H1 (cell line): Measurements from ENCODE around the gene SUB1. TPM values are rescaled to one million over a fixed set of nuclear protein-coding genes. Genes with fewer than 3 reads are reported as not detected.

Source experiments
- CTCF ChIA-PET: fragments of 300-600 bp; sonication (Branson Sonifier 250); formaldehyde crosslinking; loops from one replicate; lab custom pipeline; 2021; ENCODE audit not compliant: partially characterized antibody; lab: Charles Lee
- POLR2A ChIA-PET: fragments of 300-600 bp; sonication (Branson Sonifier 250); formaldehyde crosslinking; loops from one replicate; lab custom pipeline; 2021; ENCODE audit warnings: inconsistent platforms; ENCODE audit not compliant: partially characterized antibody; lab: Charles Lee
- DNase-seq, 2 experiments: peaks; one replicate each; pipeline versions ENCODE4 v3.0.0 to v3.0.0-alpha.2; 2010 to 2022; ENCODE audit warnings: low spot score in 2 of 2, low read depth in 1 of 2, mixed read lengths in 1 of 2
- FAIRE-seq: peaks from 2 replicates; lab custom pipeline; 2011; peaks lifted over from hg19 to GRCh38; lab: Jason Lieb, UNC
- H2AFZ ChIP-seq: 2 replicates; pipeline ENCODE4 v1.8.1; 2012; ENCODE audit warnings: low read length, inconsistent platforms
- H2AK5ac ChIP-seq: 2 replicates; pipeline ENCODE4 v1.6.1; 2013; ENCODE audit warnings: low read depth, low read length
- H2BK120ac ChIP-seq: replicated peaks from 2 replicates; pipeline ENCODE3; 2013; ENCODE audit warnings: low read depth, low read length, inconsistent platforms
- H2BK12ac ChIP-seq: 2 replicates; pipeline ENCODE4 v1.6.1; 2013; ENCODE audit warnings: low read depth, low read length
- H2BK15ac ChIP-seq: 2 replicates; pipeline ENCODE4 v1.6.1; 2013; ENCODE audit warnings: low read length
- H2BK20ac ChIP-seq: 2 replicates; pipeline ENCODE4 v1.6.1; 2013; ENCODE audit warnings: low read length
- H2BK5ac ChIP-seq: 2 replicates; pipeline ENCODE4 v1.6.1; 2013; ENCODE audit warnings: low read depth, low read length
- H3K14ac ChIP-seq: 2 replicates; pipeline ENCODE4 v1.6.1; 2013; ENCODE audit warnings: inconsistent platforms; ENCODE audit not compliant: insufficient read length
- H3K18ac ChIP-seq: 2 replicates; pipeline ENCODE4 v1.6.1; 2013; ENCODE audit warnings: low read length; ENCODE audit errors: extremely low read depth
- H3K23ac ChIP-seq: 2 replicates; pipeline ENCODE4 v1.6.1; 2013; ENCODE audit warnings: inconsistent platforms; ENCODE audit not compliant: insufficient read length
- H3K23me2 ChIP-seq: 2 replicates; pipeline ENCODE4 v1.6.1; 2013; ENCODE audit warnings: low read depth, low read length
- H3K27ac ChIP-seq: 2 replicates; pipeline ENCODE4 v1.6.1; 2011; ENCODE audit warnings: low read depth, low read length, inconsistent platforms
- H3K27me3 ChIP-seq, 4 experiments: replicated peaks in 1 of 4; 1 replicate in 1 of 4; 2 replicates in 3 of 4; pipeline versions ENCODE4 v1.6.1 to v1.8.1; 2011 to 2013; ENCODE audit warnings: low read length in 3 of 4, mild to moderate bottlenecking in 3 of 4, inconsistent platforms in 2 of 4, mixed read lengths in 2 of 4, moderate library complexity in 1 of 4; ENCODE audit not compliant: control insufficient read depth in 3 of 4, insufficient read depth in 3 of 4; ENCODE audit errors: extremely low read depth in 1 of 4
- H3K36me3 ChIP-seq, 4 experiments: 2 replicates each; pipeline versions ENCODE4 v1.6.1 to v1.8.1; 2011 to 2013; ENCODE audit warnings: mild to moderate bottlenecking in 4 of 4, low read length in 3 of 4, moderate library complexity in 2 of 4, control low read depth in 1 of 4, inconsistent platforms in 1 of 4; ENCODE audit not compliant: insufficient read depth in 4 of 4, control insufficient read depth in 2 of 4
- H3K4ac ChIP-seq: replicated peaks from 2 replicates; pipeline ENCODE3; 2013; ENCODE audit warnings: low read length, low read depth, mixed read lengths, inconsistent platforms; ENCODE audit not compliant: insufficient read length
- H3K4me1 ChIP-seq, 4 experiments: replicated peaks in 1 of 4; 1 replicate in 1 of 4; 2 replicates in 3 of 4; pipeline versions ENCODE4 v1.6.1 to v1.8.1; 2011 to 2013; ENCODE audit warnings: low read length in 3 of 4, inconsistent platforms in 2 of 4, mixed read lengths in 1 of 4; ENCODE audit not compliant: insufficient read depth in 4 of 4, control insufficient read depth in 3 of 4
- H3K4me2 ChIP-seq, 2 experiments: 2 replicates each; pipeline versions ENCODE4 v1.6.1 to v1.8.1; 2011 to 2013; ENCODE audit warnings: low read depth in 2 of 2, low read length in 2 of 2, control low read depth in 1 of 2, inconsistent platforms in 1 of 2, mild to moderate bottlenecking in 1 of 2; ENCODE audit not compliant: insufficient read depth in 1 of 2
- H3K4me3 ChIP-seq, 4 experiments: fragments of 200-600, 300-600 bp in 1 of 4; sonication (generic), shearing (Covaris generic), sonication (Bioruptor Twin) in 1 of 4; 2 replicates each; pipeline versions ENCODE4 v1.5.1 to v1.8.1; 2011 to 2016; ENCODE audit warnings: low read length in 4 of 4, low read depth in 3 of 4, control low read depth in 2 of 4, inconsistent platforms in 2 of 4, mild to moderate bottlenecking in 2 of 4, mixed read lengths in 1 of 4, moderate library complexity in 1 of 4; ENCODE audit not compliant: insufficient read depth in 2 of 4; ENCODE audit errors: extremely low read depth in 1 of 4
- H3K56ac ChIP-seq: replicated peaks from 2 replicates; pipeline ENCODE3; 2013; ENCODE audit warnings: low read depth, mild to moderate bottlenecking, mixed read lengths, low read length, inconsistent platforms; ENCODE audit not compliant: insufficient read length
- H3K79me1 ChIP-seq: 2 replicates; pipeline ENCODE4 v1.6.1; 2013; ENCODE audit warnings: low read depth, low read length, control low read depth
- H3K79me2 ChIP-seq, 2 experiments: 2 replicates each; pipeline versions ENCODE4 v1.6.1 to v1.8.1; 2012 to 2013; ENCODE audit warnings: low read length in 2 of 2, mild to moderate bottlenecking in 2 of 2, inconsistent platforms in 1 of 2; ENCODE audit not compliant: insufficient read depth in 2 of 2, control insufficient read depth in 1 of 2
- H3K9ac ChIP-seq, 4 experiments: replicated peaks in 1 of 4; 1 replicate in 1 of 4; 2 replicates in 3 of 4; pipeline versions ENCODE4 v1.6.1 to v1.8.1; 2011 to 2013; ENCODE audit warnings: low read depth in 3 of 4, low read length in 3 of 4, control low read depth in 2 of 4, mild to moderate bottlenecking in 2 of 4, moderate library complexity in 2 of 4, inconsistent platforms in 1 of 4; ENCODE audit errors: extremely low read depth in 1 of 4
- H3K9me3 ChIP-seq, 2 experiments: 2 replicates each; pipeline versions ENCODE4 v1.6.1 to v1.8.1; 2012 to 2013; ENCODE audit warnings: mild to moderate bottlenecking in 2 of 2, moderate library complexity in 2 of 2, control low read depth in 1 of 2, inconsistent platforms in 1 of 2, low read depth in 1 of 2, low read length in 1 of 2, mixed read lengths in 1 of 2; ENCODE audit not compliant: insufficient read depth in 2 of 2
- H4K20me1 ChIP-seq, 2 experiments: replicated peaks in 1 of 2; 2 replicates each; pipeline versions ENCODE3 to v1.8.1; 2011 to 2013; ENCODE audit warnings: inconsistent platforms in 2 of 2, low read length in 2 of 2, mild to moderate bottlenecking in 1 of 2; ENCODE audit not compliant: insufficient read depth in 2 of 2, control insufficient read depth in 1 of 2
- H4K5ac ChIP-seq: 2 replicates; pipeline ENCODE4 v1.6.1; 2013; ENCODE audit warnings: low read length, low read depth, mixed read lengths, inconsistent platforms; ENCODE audit not compliant: insufficient read length
- H4K8ac ChIP-seq: 2 replicates; pipeline ENCODE4 v1.8.0; 2013; ENCODE audit warnings: mild to moderate bottlenecking, moderate library complexity, low read length, inconsistent platforms; ENCODE audit not compliant: insufficient read depth; ENCODE audit errors: extremely low read depth
- H4K91ac ChIP-seq: replicated peaks from 2 replicates; pipeline ENCODE3; 2013; ENCODE audit warnings: low read length, mixed read lengths, inconsistent platforms; ENCODE audit not compliant: insufficient read length
- BCL11A ChIP-seq, 2 experiments: IDR thresholded peaks; one replicate each; pipeline ENCODE4 v1.6.1; 2011; ENCODE audit warnings: low read depth in 2 of 2, low read length in 2 of 2, mild to moderate bottlenecking in 2 of 2
- CBX5 ChIP-seq: fragments of 300-800, 300-1000 bp; sonication (generic); IDR thresholded peaks from 2 replicates; pipeline ENCODE4 v1.7.1; 2016; ENCODE audit warnings: antibody characterized with exemption, low read length, low read depth
- FOSL1 ChIP-seq: IDR thresholded peaks from 2 replicates; pipeline ENCODE4 v1.6.1; 2011; ENCODE audit warnings: mild to moderate bottlenecking, low read depth, low read length, moderate library complexity; ENCODE audit not compliant: insufficient read depth
- GABPA ChIP-seq: IDR thresholded peaks from 2 replicates; pipeline ENCODE4 v1.6.1; 2011; ENCODE audit warnings: mild to moderate bottlenecking, low read length, moderate library complexity, borderline replicate concordance; ENCODE audit not compliant: insufficient read depth
- KDM1A ChIP-seq: fragments of 200-600, 300-600 bp; sonication (generic); IDR thresholded peaks from 2 replicates; pipeline ENCODE4 v1.7.1; 2016; ENCODE audit warnings: mild to moderate bottlenecking, low read length, borderline replicate concordance
- PHF8 ChIP-seq: fragments of 200-600 bp; sonication (generic); conservative IDR thresholded peaks from 2 replicates; pipeline ENCODE4 v1.7.1; 2012; ENCODE audit warnings: low read depth, mild to moderate bottlenecking, inconsistent platforms, low read length, moderate library complexity
- POLR2AphosphoS5 ChIP-seq: IDR thresholded peaks from 2 replicates; pipeline ENCODE4 v1.6.1; 2011; ENCODE audit warnings: low read depth, low read length
- TAF1 ChIP-seq: IDR thresholded peaks from 2 replicates; pipeline ENCODE4 v1.6.1; 2011; ENCODE audit warnings: mild to moderate bottlenecking, low read depth, low read length
- YY1 ChIP-seq: IDR thresholded peaks from 2 replicates; pipeline ENCODE4 v1.6.1; 2011; ENCODE audit warnings: low read depth, mild to moderate bottlenecking, low read length
- WGBS, 2 experiments: shearing (Covaris generic) in 1 of 2; methylation state at CpG; one replicate each; pipeline versions ENCODE4 v1.1.6 to v1.1.7; 2013 to 2015; ENCODE audit warnings: low lambda C conversion rate in 2 of 2, mixed read lengths in 2 of 2, inconsistent platforms in 1 of 2, low coverage in 1 of 2, missing lambda C conversion rate in 1 of 2; ENCODE audit not compliant: insufficient replicate concordance in 2 of 2, insufficient coverage in 1 of 2, insufficient read length in 1 of 2; ENCODE audit errors: extremely low coverage in 1 of 2, missing lambda C conversion rate in 1 of 2; 5-methylcytosine and 5-hydroxymethylcytosine counted together
- polyA plus RNA-seq, 7 experiments: library from polyadenylated mRNA; depleted of rRNA in 3 of 7; stranded (reverse) in 5 of 7; unstranded in 2 of 7; fragments of >200 nt in 5 of 7; fragments of 200-250 nt in 2 of 7; gene quantifications; 1 replicate in 5 of 7; 2 replicates in 1 of 7; 4 replicates in 1 of 7; pipeline versions ENCODE4 v1.2.1 to v1.2.3, GENCODE V29; 2011 to 2013; ENCODE audit warnings: missing spikeins in 2 of 7, mixed read lengths in 2 of 7
- total RNA-seq: library from RNA; stranded (reverse); fragmentation: NEBNext Ultra II Directional; extraction: Animal tissue kit (Norgen Biotek cat#: 25700); gene quantifications from 2 replicates; pipeline ENCODE4 v1.2.1, GENCODE V29; 2021
- TF ChIP-seq, protein P1 (sequence below): IDR thresholded peaks from 2 replicates; pipeline ENCODE4 v1.6.1; 2011; ENCODE audit warnings: low read depth, mild to moderate bottlenecking, low read length; ENCODE audit not compliant: insufficient read depth

Gene SUB1
- total and polyA plus RNA-seq, 2 of the 8 experiments (the other 6 are each of a cell fraction or from before 2014, with no cell fraction given): 83.9 to 325 TPM

DNA sequence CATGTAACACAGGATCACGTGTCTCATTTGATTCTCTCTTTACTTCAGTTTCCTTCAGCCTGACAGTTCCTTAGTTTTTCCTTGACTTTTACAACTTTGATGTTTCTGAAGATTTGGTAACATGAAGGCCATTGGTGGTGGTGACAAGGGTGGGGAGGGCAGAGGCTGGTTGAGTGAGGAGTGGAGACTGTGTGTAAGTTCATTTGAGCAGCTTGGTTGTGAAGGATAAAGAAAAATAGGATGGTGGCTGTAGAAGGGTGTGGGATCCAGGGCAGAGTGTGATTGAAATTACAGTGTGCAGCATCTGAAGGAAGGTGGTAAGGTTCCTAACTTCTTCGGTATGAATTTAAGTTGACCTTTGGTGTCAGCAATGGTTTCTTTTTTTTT is 20.4 kb downstream of the SUB1 start:
- Histone ChIP-seq H3K36me3 (peaks cover 0 to 30% (median 0%) of the 10 kb centered on the region in 4 experiments; a peak in 1 of 8 replicates), H3K14ac (no peak overlapping the region), H3K4me3 (no peak overlapping the region), H2BK12ac (no peak overlapping the region), H3K4me1 (no peaks in the 10 kb centered on the region), H3K27ac (no peak overlapping the region), H3K79me1 (no peaks in the 10 kb centered on the region), H2BK20ac (no peak overlapping the region), H2AK5ac (no peak overlapping the region), H2AFZ (no peak overlapping the region), H2BK15ac (no peak overlapping the region), H4K5ac (no peak overlapping the region), H3K9ac (no peak overlapping the region), H2BK5ac (no peak overlapping the region), H3K23ac (no peak overlapping the region), H3K4ac (no peak overlapping the region), H3K79me2 (no peaks in the 10 kb centered on the region), H3K27me3 (no peaks in the 10 kb centered on the region), H3K18ac (no peak overlapping the region), H3K9me3 (no peaks in the 10 kb centered on the region), H4K91ac (no peak overlapping the region), H3K23me2 (no peaks in the 10 kb centered on the region), H2BK120ac (no peak overlapping the region), H3K4me2 (no peak overlapping the region), H3K56ac (no peak overlapping the region), H4K8ac (no peak overlapping the region), H4K20me1 (peaks cover 0 to 2% of the 10 kb centered on the region in 2 experiments)
- 92% methylated on average over 2 of the region's 2 CpGs; no CpG with 5 or more reads in 1 of the 2 experiments for WGBS, 2 experiments
- POLR2A ChIA-PET: interaction anchor here (0.6 to 1.4 kb wide), 4 partner anchors 16 to 160 kb away, joined by 3 to 4 read pairs (median 3); no protein-coding TSS in a partner anchor
- DNase-seq: no peak
- TF ChIP-seq PHF8 (no peak), KDM1A (no peak), GABPA (no peak), TAF1 (no peak), FOSL1 (no peak), CBX5 (no peak), BCL11A (IDR thresholded peaks at IDR 0.05; ENCODE audit: low read depth in 2 of 2, low read length in 2 of 2) (no peak), POLR2AphosphoS5 (no peak), YY1 (no peak)
- TF ChIP-seq, protein P1, sequence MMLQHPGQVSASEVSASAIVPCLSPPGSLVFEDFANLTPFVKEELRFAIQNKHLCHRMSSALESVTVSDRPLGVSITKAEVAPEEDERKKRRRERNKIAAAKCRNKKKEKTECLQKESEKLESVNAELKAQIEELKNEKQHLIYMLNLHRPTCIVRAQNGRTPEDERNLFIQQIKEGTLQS: no peak
- CTCF ChIA-PET: interaction anchor here (0.6 to 1.2 kb wide), 3 partner anchors 22 to 836 kb away, joined by 3 to 4 read pairs (median 3); no protein-coding TSS in a partner anchor
- no peak for FAIRE-seq
